Naive thymus-derived CD4-positive, alpha-beta T cell (primary cell): Measurements from ENCODE around the gene TTC33. TPM values are rescaled to one million over a fixed set of nuclear protein-coding genes. Genes with fewer than 3 reads are reported as not detected.
A peak's percentile ranks its signal among the peaks of the same experiment; 100 is the strongest.
"Not testable (repeated sequence)": the region's sequence is repeated elsewhere in the genome, so short reads cannot be mapped to it uniquely, and the experiment has no call there.

Experiments
- ATAC-seq: fragments of 150-1000 bp; cut with Tn5 transposase; 2 replicates; pipeline ENCODE4 v1.10.0; 2021; ENCODE audit warnings: mild to moderate bottlenecking, moderate library complexity
- CTCF ChIA-PET: fragments of 350-600 bp; sonication (Branson Sonifier 250); formaldehyde crosslinking; loops from one replicate; lab custom pipeline; 2021; ENCODE audit warnings: antibody characterized with exemption; lab: Charles Lee
- POLR2A ChIA-PET: fragments of 350-600 bp; sonication (Branson Sonifier 250); formaldehyde crosslinking; loops from one replicate; lab custom pipeline; 2021; ENCODE audit warnings: antibody characterized with exemption, inconsistent platforms; lab: Charles Lee
- DNase-seq, 9 donors: peaks; one replicate each; pipeline versions ENCODE4 v3.0.0 to v3.0.0-alpha.2; 2020 to 2022; ENCODE audit warnings: mixed read lengths in 1 of 9
- H3K27ac ChIP-seq: one replicate; pipeline ENCODE4 v1.7.0; 2013; ENCODE audit warnings: mild to moderate bottlenecking, low read depth, low read length, moderate library complexity
- H3K27me3 ChIP-seq, 2 donors: one replicate each; pipeline ENCODE4 v1.7.0; 2013; ENCODE audit warnings: low read length in 2 of 2, mild to moderate bottlenecking in 2 of 2, moderate library complexity in 2 of 2; ENCODE audit not compliant: control insufficient read depth in 2 of 2, insufficient read depth in 2 of 2
- H3K36me3 ChIP-seq, 3 experiments: 1 replicate in 2 of 3; 2 replicates in 1 of 3; pipeline ENCODE4 v1.7.0; 2013; ENCODE audit warnings: low read length in 3 of 3, mild to moderate bottlenecking in 3 of 3, moderate library complexity in 1 of 3; ENCODE audit not compliant: insufficient read depth in 3 of 3, control insufficient read depth in 2 of 3
- H3K4me1 ChIP-seq, 2 donors: one replicate each; pipeline ENCODE4 v1.7.0; 2013; ENCODE audit warnings: low read length in 2 of 2, mild to moderate bottlenecking in 2 of 2, moderate library complexity in 1 of 2; ENCODE audit not compliant: control insufficient read depth in 2 of 2, insufficient read depth in 2 of 2
- H3K4me3 ChIP-seq: 2 replicates; pipeline ENCODE4 v1.7.0; 2013; ENCODE audit warnings: mild to moderate bottlenecking, low read length
- H3K9me3 ChIP-seq, 3 experiments: 1 replicate in 2 of 3; 2 replicates in 1 of 3; pipeline ENCODE4 v1.7.0; 2013; ENCODE audit warnings: low read length in 3 of 3; ENCODE audit not compliant: control insufficient read depth in 2 of 3
- H3K27ac Mint-ChIP-seq, 9 donors: one replicate each; pipeline ENCODE4 v1.8.0; 2020 to 2022; ENCODE audit warnings: mixed read lengths in 9 of 9, mild to moderate bottlenecking in 8 of 9, moderate library complexity in 5 of 9, inconsistent platforms in 2 of 9
- H3K27me3 Mint-ChIP-seq, 5 donors: one replicate each; pipeline ENCODE4 v1.8.0; 2021 to 2022; ENCODE audit warnings: mixed read lengths in 5 of 5, mild to moderate bottlenecking in 1 of 5
- H3K36me3 Mint-ChIP-seq, 5 donors: one replicate each; pipeline ENCODE4 v1.8.0; 2020 to 2022; ENCODE audit warnings: mixed read lengths in 5 of 5, mild to moderate bottlenecking in 3 of 5, inconsistent platforms in 1 of 5
- H3K4me1 Mint-ChIP-seq, 7 donors: one replicate each; pipeline ENCODE4 v1.8.0; 2020 to 2022; ENCODE audit warnings: mixed read lengths in 7 of 7, mild to moderate bottlenecking in 3 of 7, inconsistent platforms in 1 of 7
- H3K4me3 Mint-ChIP-seq, 10 donors: one replicate each; pipeline ENCODE4 v1.8.0; 2020 to 2022; ENCODE audit warnings: mild to moderate bottlenecking in 10 of 10, mixed read lengths in 10 of 10, moderate library complexity in 6 of 10, inconsistent platforms in 2 of 10
- H3K9me3 Mint-ChIP-seq, 11 donors: one replicate each; pipeline ENCODE4 v1.8.0; 2020 to 2022; ENCODE audit warnings: mixed read lengths in 11 of 11, mild to moderate bottlenecking in 4 of 11, inconsistent platforms in 1 of 11, moderate library complexity in 1 of 11
- intact Hi-C, 2 donors: fragments of 100-400 bp; cut with micrococcal nuclease; formaldehyde crosslinking; loops; one replicate each; pipeline ENCODE4 v1.15.1; 2023
- polyA plus RNA-seq, 2 donors: library from polyadenylated mRNA; unstranded; fragments of 300-500 nt; fragmentation: Illumina TruSeq; gene quantifications; one replicate each; pipeline ENCODE4 v1.2.3, GENCODE V29; 2021
- total RNA-seq, 6 experiments: library from RNA in 5 of 6; stranded (reverse) in 5 of 6; gene quantifications; 1 replicate in 5 of 6; 2 replicates in 1 of 6; pipeline ENCODE4 v1.2.3 and lab custom pipeline; 2021 to 2026

TTC33 gene
- total and polyA plus RNA-seq, 7 experiments from 2014 or later: 7.0 to 19.0 (median 14.0) TPM

GRCh38 chr5:40790947-40791593, 35.3 kb upstream of the TTC33 start:
- no peak overlapping the region for H3K4me3 ChIP-seq
- Mint-ChIP-seq H3K36me3 (peaks cover 0 to 46% (median 19%) of the 10 kb centered on the region in 5 donors), H3K9me3 (peaks cover 0 to 10% (median 4%) of the 10 kb centered on the region in 11 donors), H3K27me3 (no peaks in the 10 kb centered on the region), H3K27ac (peak overlapping the region in 2 of 9 donors; percentile 4 to 72), H3K4me3 (peak overlapping the region in 3 of 10 donors; percentile 30 to 46 (median 42)), H3K4me1 (peaks cover 35 to 94% (median 87%) of the 10 kb centered on the region in 7 donors)
- H3K9me3 ChIP-seq: no peaks in the 10 kb centered on the region
- H3K27me3 ChIP-seq: no peaks in the 10 kb centered on the region
- ChIA-PET POLR2A (interaction anchor here (1.2 kb wide), 1 partner anchor 11 kb away, joined by 3 read pairs; no protein-coding TSS in a partner anchor), CTCF (no interaction called here)
- no peaks in the 10 kb centered on the region for H3K36me3 ChIP-seq
- H3K27ac ChIP-seq: no peak overlapping the region
- H3K4me1 ChIP-seq: peaks cover 0 to 18% of the 10 kb centered on the region in 2 donors
- ATAC-seq: no peak
- intact Hi-C loops: no loop called here
- no peak for DNase-seq

- H3K27me3 ChIP-seq, H3K4me3 Mint-ChIP-seq, intact Hi-C loops, H3K27ac ChIP-seq, H3K9me3 ChIP-seq, DNase-seq, H3K9me3 Mint-ChIP-seq, ATAC-seq, CTCF ChIA-PET, H3K4me3 ChIP-seq, H3K36me3 ChIP-seq, H3K27me3 Mint-ChIP-seq: not testable (repeated sequence)
- Mint-ChIP-seq H3K27ac (peak overlapping the region in 3 of 9 donors; percentile 14 to 51 (median 14)), H3K36me3 (peaks cover 0 to 40% (median 24%) of the 10 kb centered on the region in 5 donors), H3K4me1 (peaks cover 28 to 91% (median 84%) of the 10 kb centered on the region in 7 donors)
- H3K4me1 ChIP-seq: peaks cover 7 to 22% of the 10 kb centered on the region in 2 donors
- POLR2A ChIA-PET: interaction anchor here (1.1 kb wide), 1 partner anchor 13 kb away, joined by 6 read pairs; no protein-coding TSS in a partner anchor
These were observed 33.2 kb upstream of the TTC33 start for GRCh38 chr5:40788941-40789340.

GRCh38 chr5:40787986-40788385, 32.2 kb upstream of the TTC33 start:
- Mint-ChIP-seq H3K36me3 (peaks cover 0 to 40% (median 24%) of the 10 kb centered on the region in 5 donors), H3K9me3 (peaks cover 0 to 10% (median 4%) of the 10 kb centered on the region in 11 donors), H3K27me3 (no peaks in the 10 kb centered on the region), H3K27ac (peak overlapping the region in 2 of 9 donors; percentile 14), H3K4me1 (peaks cover 25 to 88% (median 80%) of the 10 kb centered on the region in 7 donors), H3K4me3 (peak overlapping the region in 2 of 10 donors; percentile 2 to 4)
- H3K4me3 ChIP-seq: no peak overlapping the region
- H3K27me3 ChIP-seq: no peaks in the 10 kb centered on the region
- DNase-seq: no peak
- CTCF ChIA-PET: interaction anchor here (0.7 to 1.1 kb wide), 2 partner anchors 11 to 17 kb away, joined by 3 read pairs; no protein-coding TSS in a partner anchor
- POLR2A ChIA-PET: interaction anchor here (1.1 kb wide), 1 partner anchor 12 kb away, joined by 6 read pairs; no protein-coding TSS in a partner anchor
- no peaks in the 10 kb centered on the region for H3K36me3 ChIP-seq
- ATAC-seq: no peak
- H3K4me1 ChIP-seq: peaks cover 7 to 15% of the 10 kb centered on the region in 2 donors
- no peaks in the 10 kb centered on the region for H3K9me3 ChIP-seq
- no peak overlapping the region for H3K27ac ChIP-seq
- intact Hi-C loops: no loop called here

GRCh38 chr5:40786664-40787063, 30.9 kb upstream of the TTC33 start:
- POLR2A ChIA-PET, H3K27ac ChIP-seq, H3K27me3 Mint-ChIP-seq, H3K9me3 Mint-ChIP-seq, H3K27me3 ChIP-seq, DNase-seq, H3K4me3 ChIP-seq, H3K9me3 ChIP-seq, intact Hi-C loops, H3K36me3 ChIP-seq, ATAC-seq: not testable (repeated sequence)
- H3K4me3 Mint-ChIP-seq: peak overlapping the region in 1 of 10 donors; percentile 27
- CTCF ChIA-PET: interaction anchor here (0.7 kb wide), 1 partner anchor 22 kb away, joined by 3 read pairs; no protein-coding TSS in a partner anchor
- peaks cover 0 to 40% (median 24%) of the 10 kb centered on the region in 5 donors for H3K36me3 Mint-ChIP-seq
- H3K4me1 ChIP-seq: peaks cover 7 to 12% of the 10 kb centered on the region in 2 donors
- peaks cover 24 to 91% (median 86%) of the 10 kb centered on the region in 7 donors for H3K4me1 Mint-ChIP-seq
- H3K27ac Mint-ChIP-seq: peak overlapping the region in 1 of 9 donors; percentile 58

- peaks cover 10% of the 10 kb centered on the region in 2 donors for H3K4me1 ChIP-seq
- peaks cover 0 to 35% (median 21%) of the 10 kb centered on the region in 5 donors for H3K36me3 Mint-ChIP-seq
- H3K4me1 Mint-ChIP-seq: peaks cover 21 to 91% (median 85%) of the 10 kb centered on the region in 7 donors
- no peaks in the 10 kb centered on the region for H3K9me3 ChIP-seq
- ChIA-PET POLR2A (no interaction called here), CTCF (interaction anchor here (0.6 kb wide), 1 partner anchor 62 kb away, joined by 3 read pairs; no protein-coding TSS in a partner anchor)
- ATAC-seq: no peak
- H3K27me3 ChIP-seq: no peaks in the 10 kb centered on the region
- no peaks in the 10 kb centered on the region for H3K36me3 ChIP-seq
- H3K27ac Mint-ChIP-seq: peak overlapping the region in 1 of 9 donors; percentile 66
- no peak overlapping the region for H3K4me3 ChIP-seq
- H3K9me3 Mint-ChIP-seq: peaks cover 0 to 10% (median 4%) of the 10 kb centered on the region in 11 donors
- intact Hi-C loops: no loop called here
- no peaks in the 10 kb centered on the region for H3K27me3 Mint-ChIP-seq
- no peak overlapping the region for H3K27ac ChIP-seq
- no peak for DNase-seq
- H3K4me3 Mint-ChIP-seq: no peak overlapping the region
These were observed 29.2 kb upstream of the TTC33 start for GRCh38 chr5:40784916-40785315.

GRCh38 chr5:40784027-40784653, 28.4 kb upstream of the TTC33 start:
- intact Hi-C loops: no loop called here
- ATAC-seq (no peak), DNase-seq (no peak)
- Histone ChIP-seq H3K27ac (no peak overlapping the region), H3K27me3 (no peaks in the 10 kb centered on the region), H3K36me3 (no peaks in the 10 kb centered on the region), H3K4me1 (peaks cover 10% of the 10 kb centered on the region in 2 donors), H3K9me3 (no peaks in the 10 kb centered on the region), H3K4me3 (no peak overlapping the region)
- Mint-ChIP-seq H3K36me3 (peaks cover 0 to 30% (median 21%) of the 10 kb centered on the region in 5 donors), H3K9me3 (peaks cover 0 to 10% (median 4%) of the 10 kb centered on the region in 11 donors), H3K27me3 (no peaks in the 10 kb centered on the region), H3K27ac (peak overlapping the region in 4 of 9 donors; percentile 34 to 66 (median 52)), H3K4me3 (peak overlapping the region in 2 of 10 donors; percentile 21 to 25), H3K4me1 (peaks cover 18 to 91% (median 86%) of the 10 kb centered on the region in 7 donors)
- POLR2A ChIA-PET: no interaction called here
- CTCF ChIA-PET: no interaction called here
